Panc1 (cell line): Measurements from ENCODE around the gene CLNS1A. TPM values are rescaled to one million over a fixed set of nuclear protein-coding genes. Genes with fewer than 3 reads are reported as not detected.

Experiments
- ATAC-seq: fragments of 200-7000 bp; cut with Tn5 transposase; 2 replicates; pipeline ENCODE4 v1.9.1; 2020; ENCODE audit warnings: mild to moderate bottlenecking, moderate library complexity
- BruUV-seq: library from RNA; stranded (reverse); fragments of 400-500 nt; replicated peaks from 2 replicates; lab custom pipeline; 2021; lab: Mats Ljungman, UMichigan
- CTCF ChIA-PET: fragments of 300-600 bp; sonication (Branson Sonifier 250); formaldehyde crosslinking; loops from one replicate; lab custom pipeline; 2022; ENCODE audit warnings: antibody characterized with exemption; lab: Charles Lee
- POLR2A ChIA-PET: fragments of 300-600 bp; sonication (Branson Sonifier 250); formaldehyde crosslinking; loops from one replicate; lab custom pipeline; 2022; ENCODE audit warnings: antibody characterized with exemption; lab: Charles Lee
- DNase-seq: peaks from one replicate; pipeline ENCODE4 v3.0.0-alpha.2; 2010; ENCODE audit warnings: low read depth, low spot score
- H3K27ac ChIP-seq: 2 replicates; pipeline ENCODE4 v1.5.1; 2011; ENCODE audit warnings: mild to moderate bottlenecking, low read length, inconsistent platforms
- H3K27me3 ChIP-seq: fragments of 200-500 bp; sonication (Bioruptor generic); 2 replicates; pipeline ENCODE4 v1.6.0; 2014; ENCODE audit warnings: low read length, inconsistent platforms; ENCODE audit not compliant: control insufficient read depth, insufficient read depth
- H3K36me3 ChIP-seq: fragments of 200-500 bp; sonication (Bioruptor generic); 2 replicates; pipeline ENCODE4 v1.5.1; 2014; ENCODE audit warnings: inconsistent platforms, mild to moderate bottlenecking, low read length, moderate library complexity; ENCODE audit not compliant: control insufficient read depth, insufficient read depth
- H3K4me1 ChIP-seq: 2 replicates; pipeline ENCODE4 v1.5.1; 2011; ENCODE audit warnings: inconsistent platforms, mild to moderate bottlenecking, low read length, moderate library complexity; ENCODE audit not compliant: control insufficient read depth, insufficient read depth
- H3K4me3 ChIP-seq, 2 experiments: 2 replicates each; pipeline ENCODE4 v1.5.1; 2011 to 2012; ENCODE audit warnings: low read depth in 2 of 2, low read length in 2 of 2, mild to moderate bottlenecking in 2 of 2, inconsistent platforms in 1 of 2, moderate library complexity in 1 of 2
- H3K9me3 ChIP-seq: fragments of 200-500 bp; sonication (Bioruptor generic); 2 replicates; pipeline ENCODE4 v1.5.1; 2014; ENCODE audit warnings: low read depth, mild to moderate bottlenecking, inconsistent platforms, low read length, moderate library complexity; ENCODE audit not compliant: control insufficient read depth, insufficient read depth
- CTCF ChIP-seq: fragments of 450-650 bp; IDR thresholded peaks from 2 replicates; pipeline ENCODE4 v1.5.1; 2017; ENCODE audit warnings: mild to moderate bottlenecking
- POLR2AphosphoS5 ChIP-seq: IDR thresholded peaks from 2 replicates; pipeline ENCODE4 v1.6.1; 2012; ENCODE audit warnings: mild to moderate bottlenecking, low read depth, low read length, moderate library complexity
- REST ChIP-seq, 2 experiments: IDR thresholded peaks; 2 replicates each; pipeline ENCODE4 v1.6.1; 2011 to 2012; ENCODE audit warnings: low read depth in 2 of 2, control low read depth in 1 of 2, low read length in 1 of 2, mild to moderate bottlenecking in 1 of 2, moderate library complexity in 1 of 2; ENCODE audit not compliant: insufficient read depth in 1 of 2
- SIN3A ChIP-seq: IDR thresholded peaks from 2 replicates; pipeline ENCODE4 v1.6.1; 2012; ENCODE audit warnings: low read depth, mild to moderate bottlenecking, low read length, moderate library complexity, borderline replicate concordance; ENCODE audit not compliant: insufficient read depth
- TCF7L2 ChIP-seq: IDR thresholded peaks from 2 replicates; pipeline ENCODE4 v1.6.1; 2011; ENCODE audit warnings: mild to moderate bottlenecking, low read depth, low read length, inconsistent platforms
- in situ Hi-C: cut with HindIII; loops from 2 replicates; pipeline ENCODE4 v1.10.0; 2016; ENCODE audit warnings: low sequenced_read_pairs, low pct_unique_long_range_greater_than_20kb
- intact Hi-C: fragments of 100-400 bp; cut with micrococcal nuclease; formaldehyde crosslinking; loops from one replicate; pipeline ENCODE4 v1.10.0; 2022; ENCODE audit not compliant: unreplicated experiment
- total RNA-seq: library from RNA; stranded (reverse); gene quantifications from one replicate; pipeline ENCODE4 v1.2.1, GENCODE V29; 2021; ENCODE audit not compliant: unreplicated experiment

CLNS1A gene
- total RNA-seq, 1 experiment from 2014 or later, result 117 TPM

- no peak for ATAC-seq
- Histone ChIP-seq H3K4me1 (no peaks in the 10 kb centered on the region), H3K27ac (no peak overlapping the region), H3K4me3 (no peak overlapping the region), H3K36me3 (peaks cover 50% of the 10 kb centered on the region), H3K9me3 (no peaks in the 10 kb centered on the region), H3K27me3 (no peaks in the 10 kb centered on the region)
- TF ChIP-seq CTCF (no peak; the same call in 1 of the 2 replicates), REST (IDR thresholded peaks at IDR 0.05; ENCODE audit: insufficient read depth in 1 of 2, low read depth in 2 of 2, low read length in 1 of 2) (no peak), POLR2AphosphoS5 (no peak), SIN3A (no peak), TCF7L2 (no peak)
- ChIA-PET CTCF (no interaction called here), POLR2A (no interaction called here)
- intact Hi-C loops (no loop called here), in situ Hi-C loops (no loop called here)
- DNase-seq, result no peak
- no TSS peak for BruUV-seq
Observed at GRCh38 chr11:77677138-77677537, 39.5 kb upstream of the CLNS1A start.

- Histone ChIP-seq H3K4me1 (no peaks in the 10 kb centered on the region), H3K9me3 (no peaks in the 10 kb centered on the region), H3K4me3 (no peak overlapping the region), H3K27me3 (no peaks in the 10 kb centered on the region), H3K27ac (no peak overlapping the region), H3K36me3 (peaks cover 46% of the 10 kb centered on the region)
- ChIA-PET POLR2A (no interaction called here), CTCF (no interaction called here)
- TF ChIP-seq SIN3A, result no peak
- no peak for TF ChIP-seq POLR2AphosphoS5
- no peak for TF ChIP-seq TCF7L2
- no peak for TF ChIP-seq REST (IDR thresholded peaks at IDR 0.05; ENCODE audit: insufficient read depth in 1 of 2, low read depth in 2 of 2, low read length in 1 of 2)
- TF ChIP-seq CTCF, result no peak
- in situ Hi-C loops (no loop called here), intact Hi-C loops (no loop called here)
- ATAC-seq (peak; percentile 68; the same call in 1 of the 2 replicates), DNase-seq (no peak)
- no TSS peak for BruUV-seq
Observed at GRCh38 chr11:77672264-77672663, 34.7 kb upstream of the CLNS1A start.
